ENCODE data around the gene FAS. TPM values are rescaled to one million over a fixed set of nuclear protein-coding genes. Genes with fewer than 3 reads are reported as not detected.

FAS gene
- total and polyA plus RNA-seq, 2 donors (not counting 1 experiment from before 2014, with no cell fraction given), result 11.5 to 12.4 TPM

DNA sequence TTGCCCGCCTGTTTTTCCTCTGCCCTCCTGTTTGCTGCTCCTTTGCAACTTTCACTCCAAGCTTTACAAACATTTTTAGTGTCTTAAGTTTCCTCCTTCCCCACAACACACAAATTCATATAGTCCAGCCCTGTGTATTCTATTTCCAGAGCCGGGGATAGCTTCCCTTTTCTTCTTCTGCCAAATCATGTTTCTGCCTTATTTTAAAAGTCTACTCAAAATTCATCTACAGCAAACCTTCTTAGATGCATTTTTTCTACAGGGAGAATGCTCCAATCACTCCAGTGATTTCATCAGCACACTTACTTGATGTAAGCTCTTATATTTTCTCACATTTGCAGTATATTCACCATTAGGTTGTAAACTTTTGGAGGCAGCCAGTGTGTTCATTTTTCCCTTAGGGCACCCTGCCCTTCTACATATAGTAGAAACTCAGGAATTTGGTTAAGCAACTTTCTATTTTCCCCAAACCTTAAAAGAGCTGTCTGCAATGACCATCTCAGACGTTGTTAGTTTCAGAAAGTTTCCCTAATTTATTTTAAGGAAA, 25.7 kb upstream of the FAS start:
- ATAC-seq (ENCODE audit: low read depth), result no peak
- CTCF ChIA-PET, result no interaction called here

DNA sequence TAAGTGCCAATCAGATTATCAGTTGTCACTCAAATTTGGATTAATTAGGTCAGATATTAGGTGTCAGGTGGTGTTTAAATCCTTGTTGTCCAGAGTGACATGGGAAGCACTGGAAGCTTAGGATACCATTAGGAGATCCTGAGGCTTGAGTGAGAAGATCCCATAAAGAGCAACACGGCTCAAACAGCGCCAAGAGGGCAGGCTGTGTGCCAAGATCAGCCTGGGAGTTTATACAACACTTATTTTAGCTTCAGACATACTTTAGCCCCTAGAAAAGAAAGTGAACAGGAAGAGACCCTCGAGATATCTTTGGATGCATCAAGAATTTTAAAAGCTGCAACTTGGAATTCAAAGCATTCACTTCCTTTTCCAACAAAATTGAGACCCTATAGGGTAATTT, 23.8 kb upstream of the FAS start:
- Histone ChIP-seq H3K36me3 (replicated peaks in 1 of 2; ENCODE audit: control extremely low read depth in 1 of 2, control insufficient read depth in 1 of 2, extremely low read depth in 1 of 2, insufficient read depth in 2 of 2, low read length in 1 of 2) (no peaks in the 10 kb centered on the region), H3K27me3 (replicated peaks in 1 of 4; ENCODE audit: control extremely low read depth in 1 of 4, control insufficient read depth in 3 of 4, insufficient read depth in 4 of 4, low read length in 3 of 4) (no peaks in the 10 kb centered on the region), H3K27ac (ENCODE audit: low read length in 2 of 2) (no peak overlapping the region), H2AFZ (ENCODE audit: insufficient read depth, low read depth, low read length, poor library complexity, severe bottlenecking) (no peak overlapping the region), H3K4me1 (ENCODE audit: control insufficient read depth in 2 of 2, insufficient read depth in 2 of 2, low read length in 2 of 2) (no peaks in the 10 kb centered on the region), H4K20me1 (ENCODE audit: control insufficient read depth, insufficient read depth, low read length, poor library complexity, severe bottlenecking) (no peaks in the 10 kb centered on the region), H3K79me2 (ENCODE audit: control insufficient read depth, insufficient read depth, low read length) (no peaks in the 10 kb centered on the region), H3K9me3 (ENCODE audit: control extremely low read depth in 1 of 3, control insufficient read depth in 2 of 3, insufficient read depth in 1 of 3, low read length in 2 of 3) (no peaks in the 10 kb centered on the region), H3K4me2 (replicated peaks; ENCODE audit: low read depth, low read length, poor library complexity, severe bottlenecking) (no peak overlapping the region), H3K9ac (ENCODE audit: low read length) (no peak overlapping the region), H3K4me3 (ENCODE audit: control extremely low read depth in 1 of 5, extremely low read depth in 1 of 5, insufficient read depth in 1 of 5, low read depth in 2 of 5, low read length in 4 of 5) (no peak overlapping the region)
- WGBS (ENCODE audit: insufficient coverage), result no CpG with 5 or more reads among the region's 3 CpGs
- TF ChIP-seq, protein P1, sequence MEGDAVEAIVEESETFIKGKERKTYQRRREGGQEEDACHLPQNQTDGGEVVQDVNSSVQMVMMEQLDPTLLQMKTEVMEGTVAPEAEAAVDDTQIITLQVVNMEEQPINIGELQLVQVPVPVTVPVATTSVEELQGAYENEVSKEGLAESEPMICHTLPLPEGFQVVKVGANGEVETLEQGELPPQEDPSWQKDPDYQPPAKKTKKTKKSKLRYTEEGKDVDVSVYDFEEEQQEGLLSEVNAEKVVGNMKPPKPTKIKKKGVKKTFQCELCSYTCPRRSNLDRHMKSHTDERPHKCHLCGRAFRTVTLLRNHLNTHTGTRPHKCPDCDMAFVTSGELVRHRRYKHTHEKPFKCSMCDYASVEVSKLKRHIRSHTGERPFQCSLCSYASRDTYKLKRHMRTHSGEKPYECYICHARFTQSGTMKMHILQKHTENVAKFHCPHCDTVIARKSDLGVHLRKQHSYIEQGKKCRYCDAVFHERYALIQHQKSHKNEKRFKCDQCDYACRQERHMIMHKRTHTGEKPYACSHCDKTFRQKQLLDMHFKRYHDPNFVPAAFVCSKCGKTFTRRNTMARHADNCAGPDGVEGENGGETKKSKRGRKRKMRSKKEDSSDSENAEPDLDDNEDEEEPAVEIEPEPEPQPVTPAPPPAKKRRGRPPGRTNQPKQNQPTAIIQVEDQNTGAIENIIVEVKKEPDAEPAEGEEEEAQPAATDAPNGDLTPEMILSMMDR (IDR thresholded peaks at IDR 0.05), result no peak
- TF ChIP-seq EZH2 (IDR thresholded peaks at IDR 0.05; ENCODE audit: borderline replicate concordance, insufficient read depth, low read depth, low read length, poor library complexity, severe bottlenecking), result no peak
- ATAC-seq (ENCODE audit: low read depth), result no peak
- no peaks in the 10 kb centered on the region for H3K4me1 Mint-ChIP-seq
- intact Hi-C loops (cut with micrococcal nuclease), result no loop called here
- no peak overlapping the region for H3K4me3 Mint-ChIP-seq
- H3K9me3 Mint-ChIP-seq (ENCODE audit: insufficient read depth), result no peaks in the 10 kb centered on the region
- H3K27ac Mint-ChIP-seq, result no peak overlapping the region
- POLR2A ChIA-PET, result no interaction called here
- DNase-seq, result no peak
- CTCF ChIA-PET, result no interaction called here
- no peaks in the 10 kb centered on the region for H3K27me3 Mint-ChIP-seq

More for the DNA sequence above, 25.7 kb upstream of the FAS start:
- no peak overlapping the region for H3K9ac ChIP-seq (ENCODE audit: low read length)
- no peaks in the 10 kb centered on the region for H3K27me3 ChIP-seq (replicated peaks in 1 of 4; ENCODE audit: control extremely low read depth in 1 of 4, control insufficient read depth in 3 of 4, insufficient read depth in 4 of 4, low read length in 3 of 4)
- no peak for TF ChIP-seq EZH2 (IDR thresholded peaks at IDR 0.05; ENCODE audit: borderline replicate concordance, insufficient read depth, low read depth, low read length, poor library complexity, severe bottlenecking)
- TF ChIP-seq, protein P1 (IDR thresholded peaks at IDR 0.05), result no peak
- 55% methylated on average over 2 of the region's 3 CpGs for WGBS (ENCODE audit: insufficient coverage)
- no peak overlapping the region for H3K4me3 Mint-ChIP-seq
- H3K79me2 ChIP-seq (ENCODE audit: control insufficient read depth, insufficient read depth, low read length), result no peaks in the 10 kb centered on the region
- no peaks in the 10 kb centered on the region for H3K4me1 ChIP-seq (ENCODE audit: control insufficient read depth in 2 of 2, insufficient read depth in 2 of 2, low read length in 2 of 2)
- H4K20me1 ChIP-seq (ENCODE audit: control insufficient read depth, insufficient read depth, low read length, poor library complexity, severe bottlenecking), result no peaks in the 10 kb centered on the region
- no peaks in the 10 kb centered on the region for H3K9me3 ChIP-seq (ENCODE audit: control extremely low read depth in 1 of 3, control insufficient read depth in 2 of 3, insufficient read depth in 1 of 3, low read length in 2 of 3)
- H3K27ac Mint-ChIP-seq, result no peak overlapping the region
- H3K4me1 Mint-ChIP-seq, result no peaks in the 10 kb centered on the region
- H3K27me3 Mint-ChIP-seq, result no peaks in the 10 kb centered on the region
- intact Hi-C loops (cut with micrococcal nuclease), result no loop called here
- DNase-seq, result no peak
- no peak overlapping the region for H2AFZ ChIP-seq (ENCODE audit: insufficient read depth, low read depth, low read length, poor library complexity, severe bottlenecking)
- POLR2A ChIA-PET, result interaction anchor here (0.5 kb wide), 1 partner anchor 22 kb away, joined by 3 read pairs; no protein-coding TSS in a partner anchor
- no peak overlapping the region for H3K4me3 ChIP-seq (ENCODE audit: control extremely low read depth in 1 of 5, extremely low read depth in 1 of 5, insufficient read depth in 1 of 5, low read depth in 2 of 5, low read length in 4 of 5)
- H3K9me3 Mint-ChIP-seq (ENCODE audit: insufficient read depth), result no peaks in the 10 kb centered on the region
- H3K36me3 ChIP-seq (replicated peaks in 1 of 2; ENCODE audit: control extremely low read depth in 1 of 2, control insufficient read depth in 1 of 2, extremely low read depth in 1 of 2, insufficient read depth in 2 of 2, low read length in 1 of 2), result no peaks in the 10 kb centered on the region
- no peak overlapping the region for H3K27ac ChIP-seq (ENCODE audit: low read length in 2 of 2)
- no peak overlapping the region for H3K4me2 ChIP-seq (replicated peaks; ENCODE audit: low read depth, low read length, poor library complexity, severe bottlenecking)

Data from B cell (primary cell).